CD14-positive monocyte (primary cell): ENCODE data around the gene LHPP. TPM values are rescaled to one million over a fixed set of nuclear protein-coding genes. Genes with fewer than 3 reads are reported as not detected.

ENCODE experiments used
- DNase-seq, 3 donors: peaks; one replicate each; pipeline ENCODE4 v3.0.0-alpha.2; 2011 to 2022
- H2AFZ ChIP-seq: 2 replicates; pipeline ENCODE4 v1.6.0; 2012; ENCODE audit warnings: mild to moderate bottlenecking, low read depth, low read length, inconsistent platforms; ENCODE audit not compliant: insufficient read depth, poor library complexity, severe bottlenecking
- H3K27ac ChIP-seq, 2 donors: 1 replicate in 1 of 2; 2 replicates in 1 of 2; pipeline ENCODE4 v1.5.1; 2012 to 2013; ENCODE audit warnings: low read length in 2 of 2, control low read depth in 1 of 2, inconsistent platforms in 1 of 2, low read depth in 1 of 2, mild to moderate bottlenecking in 1 of 2
- H3K27me3 ChIP-seq, 2 donors: one replicate each; pipeline versions ENCODE4 v1.6.0 to v1.6.1; 2011 to 2013; ENCODE audit warnings: low read length in 2 of 2; ENCODE audit not compliant: control insufficient read depth in 2 of 2, insufficient read depth in 2 of 2
- H3K36me3 ChIP-seq, 2 donors: replicated peaks in 1 of 2; 1 replicate in 1 of 2; 2 replicates in 1 of 2; pipeline versions ENCODE4 v1.5.1 to v1.6.1; 2012 to 2013; ENCODE audit warnings: low read length in 2 of 2, control low read depth in 1 of 2, inconsistent platforms in 1 of 2, mild to moderate bottlenecking in 1 of 2; ENCODE audit not compliant: insufficient read depth in 2 of 2, control insufficient read depth in 1 of 2
- H3K4me1 ChIP-seq, 2 donors: 1 replicate in 1 of 2; 2 replicates in 1 of 2; pipeline versions ENCODE4 v1.5.1 to v1.6.1; 2012 to 2013; ENCODE audit warnings: low read length in 2 of 2, control low read depth in 1 of 2, inconsistent platforms in 1 of 2, mild to moderate bottlenecking in 1 of 2, moderate library complexity in 1 of 2; ENCODE audit not compliant: insufficient read depth in 2 of 2, control insufficient read depth in 1 of 2
- H3K4me2 ChIP-seq: replicated peaks from 2 replicates; pipeline ENCODE3; 2012; ENCODE audit warnings: low read length, moderate library complexity, mild to moderate bottlenecking; ENCODE audit not compliant: poor library complexity, severe bottlenecking; ENCODE audit errors: extremely low read depth
- H3K4me3 ChIP-seq, 3 experiments: fragments of 200-600 bp in 1 of 3; sonication (generic) in 1 of 3; replicated peaks in 1 of 3; 1 replicate in 2 of 3; 2 replicates in 1 of 3; pipeline ENCODE4 v1.5.1; 2011 to 2013; ENCODE audit warnings: low read length in 3 of 3, mild to moderate bottlenecking in 3 of 3, control low read depth in 2 of 3, low read depth in 2 of 3, inconsistent platforms in 1 of 3, moderate library complexity in 1 of 3
- H3K79me2 ChIP-seq: 2 replicates; pipeline ENCODE4 v1.6.0; 2012; ENCODE audit warnings: mild to moderate bottlenecking, control low read depth, inconsistent platforms, low read length, moderate library complexity; ENCODE audit not compliant: insufficient read depth
- H3K9ac ChIP-seq: 2 replicates; pipeline ENCODE4 v1.6.0; 2017; ENCODE audit warnings: low read length, mild to moderate bottlenecking; ENCODE audit not compliant: insufficient read depth, poor library complexity, severe bottlenecking
- H3K9me3 ChIP-seq, 2 donors: replicated peaks in 1 of 2; 1 replicate in 1 of 2; 2 replicates in 1 of 2; pipeline versions ENCODE4 v1.5.1 to v1.6.1; 2012 to 2013; ENCODE audit warnings: low read length in 2 of 2, control low read depth in 1 of 2; ENCODE audit not compliant: control insufficient read depth in 1 of 2, insufficient read depth in 1 of 2
- H4K20me1 ChIP-seq: 2 replicates; pipeline ENCODE4 v1.6.0; 2012; ENCODE audit warnings: mild to moderate bottlenecking, low read length, control low read depth, moderate library complexity; ENCODE audit not compliant: insufficient read depth
- H3K27ac Mint-ChIP-seq, 7 donors: one replicate each; pipeline ENCODE4 v1.8.0; 2020; ENCODE audit warnings: mild to moderate bottlenecking in 7 of 7, mixed read lengths in 7 of 7, moderate library complexity in 6 of 7, inconsistent platforms in 2 of 7
- H3K27me3 Mint-ChIP-seq, 3 donors: one replicate each; pipeline ENCODE4 v1.8.0; 2021 to 2022; ENCODE audit warnings: low read depth in 3 of 3, mild to moderate bottlenecking in 3 of 3, mixed read lengths in 3 of 3, moderate library complexity in 3 of 3, inconsistent platforms in 1 of 3
- H3K36me3 Mint-ChIP-seq, 2 donors: one replicate each; pipeline ENCODE4 v1.8.0; 2020; ENCODE audit warnings: mixed read lengths in 2 of 2, inconsistent platforms in 1 of 2, mild to moderate bottlenecking in 1 of 2
- H3K4me1 Mint-ChIP-seq: one replicate; pipeline ENCODE4 v1.8.0; 2020; ENCODE audit warnings: mild to moderate bottlenecking, mixed read lengths
- H3K4me3 Mint-ChIP-seq, 2 donors: one replicate each; pipeline ENCODE4 v1.8.0; 2020; ENCODE audit warnings: mild to moderate bottlenecking in 2 of 2, mixed read lengths in 2 of 2, moderate library complexity in 1 of 2
- H3K9me3 Mint-ChIP-seq, 7 donors: one replicate each; pipeline ENCODE4 v1.8.0; 2020 to 2022; ENCODE audit warnings: mixed read lengths in 7 of 7, mild to moderate bottlenecking in 6 of 7, moderate library complexity in 6 of 7, inconsistent platforms in 2 of 7
- CTCF ChIP-seq: fragments of 200-600 bp; IDR thresholded peaks from one replicate; pipeline ENCODE4 v1.8.0; 2022; ENCODE audit warnings: antibody characterized with exemption, mild to moderate bottlenecking
- WGBS: methylation state at CpG from one replicate; pipeline ENCODE4 v1.1.5; 2013; ENCODE audit warnings: missing lambda C conversion rate; ENCODE audit not compliant: insufficient coverage; 5-methylcytosine and 5-hydroxymethylcytosine counted together
- intact Hi-C, 2 donors: fragments of 100-400 bp; cut with micrococcal nuclease; formaldehyde crosslinking; loops; one replicate each; pipeline versions ENCODE4 v1.15.0 to v1.15.1; 2023
- polyA plus RNA-seq, 3 donors: library from polyadenylated mRNA; depleted of rRNA in 1 of 3; unstranded in 2 of 3; stranded (reverse) in 1 of 3; fragments of 300-500 nt in 2 of 3; fragments of >200 nt in 1 of 3; fragmentation: Illumina TruSeq in 2 of 3; gene quantifications; 1 replicate in 2 of 3; 2 replicates in 1 of 3; pipeline ENCODE4 v1.2.3, GENCODE V29; 2012 to 2021

Gene LHPP
- polyA plus RNA-seq, 3 donors, result 15.2 to 20.6 (median 19.5) TPM

GRCh38 chr10:124473070-124473469 lies 11.4 kb downstream of the LHPP start:
- no peak for TF ChIP-seq CTCF
- no peaks in the 10 kb centered on the region for H3K27me3 ChIP-seq
- Mint-ChIP-seq H3K27me3 (peaks cover 0 to 2% (median 0%) of the 10 kb centered on the region in 3 donors), H3K36me3 (peaks cover 8 to 9% of the 10 kb centered on the region in 2 donors), H3K4me3 (no peak overlapping the region), H3K27ac (peak overlapping the region in 2 of 7 donors; percentile 27 to 75), H3K4me1 (peaks cover 2% of the 10 kb centered on the region), H3K9me3 (no peaks in the 10 kb centered on the region)
- peaks cover 9% of the 10 kb centered on the region for H4K20me1 ChIP-seq
- H3K79me2 ChIP-seq, result no peaks in the 10 kb centered on the region
- no peak overlapping the region for H3K9ac ChIP-seq
- H3K4me2 ChIP-seq, result no peak overlapping the region
- no peak for DNase-seq
- WGBS, result 77% methylated on average over 3 of the region's 3 CpGs
- no peaks in the 10 kb centered on the region for H3K4me1 ChIP-seq
- intact Hi-C loops, result no loop called here
- H3K4me3 ChIP-seq, result no peak overlapping the region
- no peaks in the 10 kb centered on the region for H3K36me3 ChIP-seq
- no peaks in the 10 kb centered on the region for H3K9me3 ChIP-seq
- H3K27ac ChIP-seq, result no peak overlapping the region
- no peak overlapping the region for H2AFZ ChIP-seq

GRCh38 chr10:124474514-124475070 lies 13.0 kb downstream of the LHPP start:
- Mint-ChIP-seq H3K36me3 (peaks cover 4 to 6% of the 10 kb centered on the region in 2 donors), H3K9me3 (no peaks in the 10 kb centered on the region), H3K4me1 (no peaks in the 10 kb centered on the region), H3K27me3 (peaks cover 0 to 2% (median 0%) of the 10 kb centered on the region in 3 donors), H3K4me3 (no peak overlapping the region), H3K27ac (no peak overlapping the region)
- Histone ChIP-seq H3K4me3 (no peak overlapping the region), H3K9me3 (no peaks in the 10 kb centered on the region), H3K79me2 (no peaks in the 10 kb centered on the region), H4K20me1 (peaks cover 4% of the 10 kb centered on the region), H3K4me2 (no peak overlapping the region), H3K4me1 (no peaks in the 10 kb centered on the region), H3K9ac (no peak overlapping the region), H3K27me3 (no peaks in the 10 kb centered on the region), H2AFZ (no peak overlapping the region), H3K36me3 (no peaks in the 10 kb centered on the region), H3K27ac (no peak overlapping the region)
- intact Hi-C loops, result no loop called here
- no peak for DNase-seq
- 89% methylated on average over 5 of the region's 9 CpGs for WGBS
- no peak for TF ChIP-seq CTCF
